NCI-H1436 treated with DMSO at 0.1 percent for 48 hours (cell line): Measurements from ENCODE around the gene C3orf22.
"Not testable (repeated sequence)": the region's sequence is repeated elsewhere in the genome, so short reads cannot be mapped to it uniquely, and the experiment has no call there.

Experiments used
- DNase-seq: peaks from one replicate; lab custom pipeline; 2025; lab: John Stamatoyannopoulos, UW

The C3orf22 gene

DNA sequence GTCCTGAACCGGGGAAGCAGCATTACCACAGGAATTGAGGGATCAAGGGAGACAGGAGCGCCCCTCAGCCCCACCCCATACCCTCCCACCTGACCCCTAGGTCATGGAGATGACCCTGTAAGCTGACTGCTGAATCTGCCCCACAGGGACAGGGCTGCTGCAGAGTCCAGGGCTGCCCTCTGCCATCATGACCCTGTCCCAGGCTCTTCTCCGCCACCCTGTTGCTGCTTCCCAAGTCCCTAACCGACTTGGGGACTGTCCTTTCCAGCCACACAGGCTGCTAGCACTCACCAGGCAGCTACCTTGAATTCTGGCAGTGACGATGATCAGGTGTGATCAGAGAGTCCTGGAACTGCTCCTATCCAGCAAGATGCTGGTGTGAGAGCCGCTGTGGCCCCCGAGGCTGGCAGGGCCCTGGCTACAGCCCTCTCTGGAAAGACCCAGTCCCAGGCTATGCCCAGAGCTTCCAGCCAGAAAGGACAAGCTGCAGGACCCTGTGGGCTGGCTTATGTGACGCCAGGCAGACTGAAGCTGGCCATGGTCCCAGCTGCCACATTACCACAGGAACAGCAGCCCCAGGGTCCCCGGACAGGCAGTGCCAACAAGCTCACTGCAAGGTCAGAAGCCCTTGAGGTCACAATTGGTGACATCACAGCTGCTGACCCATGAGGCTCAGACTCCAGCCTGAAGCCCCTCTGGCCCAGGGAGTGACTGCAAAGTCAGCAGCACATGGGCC lies at the start of gene C3orf22:
C3orf22 (minus strand) TSS at position 597 of the 736 bp plus-strand sequence. CDS start 5,542 bp downstream, outside the sequence.
- no peak for DNase-seq

DNA sequence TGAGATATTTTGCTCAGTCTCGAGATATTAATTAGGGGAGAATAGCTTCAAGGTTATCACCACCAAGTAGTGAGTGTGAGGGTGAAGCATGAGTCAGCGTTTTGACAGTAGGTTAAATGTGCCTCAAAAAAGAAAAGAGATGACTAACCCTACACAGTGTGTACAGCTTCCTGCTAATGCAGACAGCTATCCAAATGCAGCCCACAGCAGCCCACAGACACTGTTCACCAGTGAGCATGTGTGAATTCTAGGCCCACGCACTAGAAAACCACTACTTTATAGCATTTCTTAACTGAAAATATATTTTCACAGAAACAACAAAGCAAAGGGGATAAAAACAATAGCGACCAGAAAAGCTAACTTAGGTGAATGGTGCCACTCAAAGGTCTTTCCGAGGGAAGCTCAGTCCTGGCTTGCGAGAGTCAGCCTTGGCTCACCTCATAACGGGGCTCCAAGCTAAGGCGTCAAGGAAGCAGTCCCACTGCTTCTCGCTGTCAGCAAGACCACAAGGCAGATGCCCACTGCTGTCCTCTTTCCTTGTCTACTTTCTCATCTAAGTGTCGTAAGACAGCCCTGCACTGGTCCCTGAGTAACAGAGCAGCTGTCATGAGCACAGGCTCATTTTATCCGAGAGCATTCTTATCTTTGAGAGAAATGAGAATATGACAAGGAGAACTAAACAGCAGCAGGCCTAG lies 48.6 kb upstream of the C3orf22 start:
- no peak for DNase-seq

DNA sequence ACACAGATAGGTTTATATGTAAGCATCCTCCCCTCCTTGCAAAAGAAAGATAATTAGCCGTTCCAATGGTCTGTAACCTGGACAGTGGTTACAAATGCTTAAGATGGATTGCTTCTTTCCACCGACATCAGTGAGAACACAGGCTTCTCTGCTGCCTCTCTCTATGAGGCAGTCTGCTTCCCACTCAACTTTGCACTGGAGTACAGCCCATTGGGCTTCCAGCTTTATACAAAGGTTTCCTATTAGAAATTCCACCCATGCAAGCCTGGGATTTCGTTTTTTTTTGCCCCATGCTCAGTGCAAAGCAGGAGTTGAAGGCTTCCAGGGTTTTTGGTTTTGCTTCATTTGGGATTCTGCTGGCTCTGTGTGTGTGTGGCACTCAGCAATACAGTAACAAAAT lies 47.3 kb upstream of the C3orf22 start:
- no peak for DNase-seq

- no peak for DNase-seq
Observed at GRCh38 chr3:126604691-126605090, 46.0 kb upstream of the C3orf22 start.

DNA sequence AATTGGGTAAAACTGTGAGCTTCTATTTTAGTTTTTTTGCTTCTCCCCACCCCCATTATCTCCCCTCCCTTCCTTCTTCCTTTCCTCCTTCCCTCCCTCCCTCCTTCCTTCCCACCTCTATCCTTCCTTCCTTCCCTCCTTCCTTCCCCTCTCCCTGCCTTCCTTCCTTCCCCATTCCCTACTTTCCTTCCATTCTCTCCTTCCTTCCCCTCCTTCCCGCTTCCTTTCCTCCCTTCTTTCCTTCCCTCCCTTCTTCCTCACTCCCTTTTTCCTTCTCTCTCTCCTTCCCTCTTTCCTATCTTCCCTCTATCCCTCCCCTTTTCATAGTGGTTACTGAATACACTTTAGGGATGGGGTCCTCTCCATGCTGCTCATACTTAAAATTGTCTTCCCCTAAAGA lies 40.4 kb upstream of the C3orf22 start:
- DNase-seq, result no peak

- not testable (repeated sequence) for DNase-seq
Observed at GRCh38 chr3:126595479-126595878, 36.7 kb upstream of the C3orf22 start.

- DNase-seq, result not testable (repeated sequence)
Observed at GRCh38 chr3:126591515-126591914, 32.8 kb upstream of the C3orf22 start.

- no peak for DNase-seq
Observed at GRCh38 chr3:126582311-126582710, 23.6 kb upstream of the C3orf22 start.

GRCh38 chr3:126581569-126581968 lies 22.8 kb upstream of the C3orf22 start:
- DNase-seq, result no peak

DNA sequence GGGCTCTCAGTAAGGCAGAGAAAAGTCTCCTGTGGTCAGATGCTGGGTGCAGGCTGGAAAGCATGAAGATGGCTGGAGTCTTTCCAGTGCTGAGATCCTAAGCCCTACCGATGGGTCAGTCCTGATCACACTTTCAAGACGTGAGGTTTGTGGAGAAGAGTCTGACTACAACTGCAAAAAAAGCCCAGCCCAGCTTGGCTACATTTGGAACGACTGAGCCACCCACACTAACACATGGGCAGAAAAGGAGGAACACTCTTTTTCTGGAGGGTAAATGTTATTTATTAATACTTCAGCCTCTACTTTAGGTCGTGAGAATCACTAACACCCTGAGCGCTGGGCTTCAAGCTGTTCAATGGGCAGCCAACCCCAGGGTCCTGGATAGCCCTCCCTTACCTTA lies 22.0 kb upstream of the C3orf22 start:
- no peak for DNase-seq

DNA sequence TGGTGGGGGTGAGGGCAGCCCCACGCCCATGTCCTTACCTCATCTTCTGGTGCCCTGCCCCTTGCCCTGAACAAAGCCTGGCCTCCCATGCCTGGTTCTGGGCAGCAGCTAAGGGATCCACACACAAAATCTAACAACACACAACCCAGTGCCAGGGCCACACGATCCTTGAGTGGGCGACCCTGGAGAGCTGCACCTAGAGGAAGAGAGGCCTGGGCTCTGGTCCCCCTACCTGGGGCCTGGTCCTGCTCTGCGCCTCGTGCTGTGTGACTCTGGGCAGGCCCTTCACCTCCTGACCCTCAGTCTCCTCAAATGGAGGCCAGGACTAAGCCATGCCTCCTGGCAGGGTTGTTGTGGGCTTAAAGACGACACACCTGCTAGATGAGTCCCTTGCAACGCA lies 20.0 kb upstream of the C3orf22 start:
- DNase-seq, result no peak

DNA sequence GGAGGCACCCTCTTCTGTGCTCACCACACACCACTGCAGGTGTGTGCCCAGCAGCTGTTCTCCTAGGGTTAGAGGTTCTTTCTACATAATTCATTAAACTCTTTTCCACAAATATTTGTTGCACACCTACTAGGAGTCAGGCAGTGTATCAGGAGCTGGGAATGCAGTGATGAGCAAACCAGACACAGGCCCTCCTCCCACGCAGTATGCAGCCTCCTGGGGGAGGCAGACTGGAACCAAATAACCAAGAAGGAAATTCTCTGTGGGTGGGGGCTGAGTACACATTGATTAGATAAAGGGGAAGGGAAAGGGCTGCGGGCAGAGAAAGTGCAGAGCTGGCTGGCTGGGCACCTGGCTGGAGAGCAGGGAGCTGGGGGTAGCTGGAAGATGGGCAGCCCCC lies 18.5 kb upstream of the C3orf22 start:
- no peak for DNase-seq

DNA sequence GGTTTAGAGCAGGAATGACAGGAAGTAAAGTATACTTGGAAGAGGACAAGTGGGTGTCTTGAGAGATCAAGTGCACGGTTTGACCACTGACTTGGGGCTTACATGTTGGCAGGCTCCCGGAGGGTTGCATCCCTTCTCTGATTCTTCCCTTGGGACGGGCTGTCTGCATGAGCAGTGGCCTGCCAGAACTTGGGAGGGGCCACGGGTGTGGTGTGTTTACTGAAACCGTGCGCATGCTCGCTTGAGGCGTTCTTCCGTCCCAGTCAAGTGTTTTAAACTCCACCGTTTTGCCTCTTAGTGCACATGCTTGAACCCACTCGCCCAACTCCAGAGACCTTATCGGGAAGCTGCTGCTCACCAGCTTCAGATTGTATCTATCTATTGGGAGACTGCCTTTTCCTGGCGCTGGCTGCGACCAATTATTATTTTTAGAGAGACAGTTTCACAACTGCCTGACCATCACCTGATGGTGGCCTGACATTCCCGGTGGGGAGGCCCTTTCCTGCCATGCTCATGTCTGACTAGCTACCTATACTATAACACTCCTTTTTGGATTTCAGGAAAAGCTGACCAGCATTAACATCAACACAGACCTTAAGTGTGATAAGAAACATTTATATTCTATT lies 14.9 kb upstream of the C3orf22 start:
- no peak for DNase-seq

DNA sequence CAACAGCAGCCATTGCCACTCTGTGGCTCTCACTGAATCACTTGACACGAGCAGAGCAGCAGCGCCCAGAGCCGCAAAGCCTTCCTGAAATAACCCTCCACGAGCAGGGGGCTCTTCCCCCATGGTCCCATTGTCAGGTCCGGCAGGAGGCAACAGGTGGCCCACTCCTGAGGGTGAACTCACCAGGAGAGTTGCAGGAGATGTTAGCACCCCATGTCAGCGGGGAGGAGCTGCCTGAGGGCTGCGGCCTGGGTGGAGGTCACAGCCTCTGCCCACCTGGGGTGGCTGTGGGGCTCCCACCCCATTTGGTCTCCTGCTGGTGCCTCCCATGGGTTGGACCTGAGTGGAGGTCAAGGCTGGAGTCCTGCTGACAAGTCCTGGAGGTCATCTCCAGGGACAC lies 12.3 kb upstream of the C3orf22 start:
- DNase-seq, result no peak

DNA sequence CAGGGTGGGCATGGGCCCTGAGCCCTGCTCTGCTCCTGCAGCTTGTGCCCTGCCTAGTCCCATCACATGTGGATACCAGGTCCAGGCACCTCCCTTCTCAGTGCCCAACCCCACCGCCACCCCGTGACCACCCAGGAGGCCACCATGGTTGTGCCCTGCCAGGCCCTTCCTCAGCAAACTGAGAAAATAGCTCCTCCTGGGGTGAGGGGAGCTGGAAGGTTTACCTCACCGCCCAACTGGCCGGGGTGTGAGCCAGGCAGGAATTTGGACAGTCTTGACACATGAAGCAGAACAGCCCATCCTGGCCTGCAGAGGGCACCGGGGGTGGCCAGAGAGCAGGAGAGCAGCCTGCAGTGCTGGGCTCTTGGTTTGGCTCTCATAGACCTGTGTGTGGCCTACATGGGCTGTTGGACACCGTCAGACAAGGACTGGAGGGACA lies 11.4 kb upstream of the C3orf22 start:
- no peak for DNase-seq

DNA sequence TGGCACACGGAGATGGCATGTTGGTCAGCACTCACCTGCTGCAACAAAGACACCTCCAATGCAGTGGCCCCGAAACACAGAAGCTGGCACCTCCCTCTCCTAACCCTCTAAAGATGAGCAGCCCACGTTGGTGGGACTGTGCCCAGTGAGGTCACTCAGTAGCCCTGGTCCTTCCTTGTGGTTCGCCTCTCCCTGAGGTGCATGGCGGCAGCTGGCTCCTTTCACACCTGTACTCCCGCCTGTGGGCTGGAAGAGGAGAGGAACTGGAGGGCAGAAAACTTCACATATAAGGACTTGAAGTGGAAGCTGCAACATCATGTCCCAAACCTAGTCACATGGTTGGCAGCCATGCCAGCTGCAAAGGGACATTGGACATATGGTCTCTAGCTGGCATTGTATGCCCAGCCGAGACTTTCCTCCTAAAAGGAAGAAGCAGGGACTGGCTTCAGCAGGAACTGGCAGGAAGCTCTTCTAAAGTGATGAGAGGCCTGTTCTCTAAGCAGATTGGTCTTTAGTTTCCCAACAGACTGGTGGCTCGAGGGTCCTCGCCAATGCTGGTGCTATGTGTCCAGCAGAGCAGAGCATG lies 10.8 kb upstream of the C3orf22 start:
- no peak for DNase-seq

GRCh38 chr3:126568776-126569342 lies 10.1 kb upstream of the C3orf22 start:
- no peak for DNase-seq

- no peak for DNase-seq
Observed at GRCh38 chr3:126567696-126568438, 9.1 kb upstream of the C3orf22 start.

- DNase-seq, result no peak
Observed at GRCh38 chr3:126562737-126563276, 4.1 kb upstream of the C3orf22 start.

DNA sequence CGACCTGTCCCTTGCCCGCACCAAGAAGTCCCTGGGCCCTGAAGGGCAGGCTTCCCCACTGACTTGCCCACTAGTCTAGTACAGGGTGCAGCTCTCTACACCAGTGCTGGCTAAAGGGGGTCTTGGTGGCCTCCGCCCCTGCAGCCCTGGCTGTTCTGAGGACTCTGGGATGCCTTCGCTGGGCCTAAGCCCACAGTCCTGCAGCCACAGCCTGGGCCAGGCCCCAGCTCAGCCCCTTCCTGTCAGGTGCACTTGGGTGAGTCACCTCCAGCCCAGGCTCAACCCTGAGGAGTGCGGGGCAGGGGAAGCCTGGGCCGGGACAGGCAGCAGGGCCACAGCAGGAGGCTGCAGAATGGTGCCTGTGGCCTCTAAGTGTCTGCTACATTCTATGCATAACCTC lies 971 bp downstream of the C3orf22 start:
- no peak for DNase-seq

DNA sequence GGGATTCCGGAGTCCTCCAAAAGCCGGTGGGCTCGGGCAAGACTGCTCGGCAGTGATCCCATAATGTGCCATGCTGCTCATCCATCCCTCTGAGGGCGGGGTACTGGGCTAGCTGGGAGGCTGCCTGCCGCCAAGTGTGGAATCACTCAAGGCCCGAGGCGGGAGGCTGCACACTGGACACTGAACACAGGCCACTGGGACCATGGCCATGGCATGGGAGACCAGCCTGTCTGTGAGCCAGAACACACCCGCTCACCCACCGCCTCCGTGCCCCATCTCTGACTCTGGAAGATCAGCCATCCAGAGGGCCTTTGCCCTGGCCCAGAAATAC lies 1.4 kb downstream of the C3orf22 start:
- DNase-seq, result no peak
